Aorta (tissue), 5 donors: Measurements from ENCODE around the gene DGLUCY. TPM values are rescaled to one million over a fixed set of nuclear protein-coding genes. Genes with fewer than 3 reads are reported as not detected.
"Not testable (repeated sequence)": the region's sequence is repeated elsewhere in the genome, so short reads cannot be mapped to it uniquely, and the experiment has no call there.

ENCODE experiments used
- ATAC-seq: fragments of 200-7000 bp; cut with Tn5 transposase; one replicate; pipeline ENCODE4 v1.9.1; 2022; ENCODE audit warnings: moderate library complexity; ENCODE audit not compliant: low FRiP score
- DNase-seq, 2 donors: peaks; one replicate each; pipeline ENCODE4 v3.0.0-alpha.2; 2020
- H3K27ac ChIP-seq, 2 donors: one replicate each; pipeline ENCODE4 v1.5.1; 2013; ENCODE audit warnings: low read length in 2 of 2, mild to moderate bottlenecking in 2 of 2, moderate library complexity in 2 of 2, control low read depth in 1 of 2, inconsistent platforms in 1 of 2, low read depth in 1 of 2
- H3K27me3 ChIP-seq, 2 donors: one replicate each; pipeline ENCODE4 v1.6.1; 2013; ENCODE audit warnings: control low read depth in 1 of 2, low read length in 1 of 2, mild to moderate bottlenecking in 1 of 2, moderate library complexity in 1 of 2; ENCODE audit not compliant: insufficient read depth in 2 of 2, control insufficient read depth in 1 of 2
- H3K36me3 ChIP-seq, 2 donors: one replicate each; pipeline ENCODE4 v1.6.1; 2013; ENCODE audit warnings: control low read depth in 1 of 2, low read length in 1 of 2, mild to moderate bottlenecking in 1 of 2; ENCODE audit not compliant: insufficient read depth in 2 of 2, control insufficient read depth in 1 of 2
- H3K4me1 ChIP-seq, 2 donors: one replicate each; pipeline ENCODE4 v1.6.1; 2013; ENCODE audit warnings: low read length in 2 of 2, control low read depth in 1 of 2, mild to moderate bottlenecking in 1 of 2, moderate library complexity in 1 of 2; ENCODE audit not compliant: insufficient read depth in 2 of 2, control insufficient read depth in 1 of 2
- H3K4me3 ChIP-seq, 2 donors: one replicate each; pipeline ENCODE4 v1.5.1; 2013; ENCODE audit warnings: low read length in 2 of 2, control low read depth in 1 of 2, mild to moderate bottlenecking in 1 of 2
- H3K9me3 ChIP-seq: one replicate; pipeline ENCODE4 v1.6.1; 2013; ENCODE audit warnings: mild to moderate bottlenecking, low read length; ENCODE audit not compliant: control insufficient read depth
- WGBS, 2 donors: extraction: QIAGEN DNeasy Blood & Tissue Kit; methylation state at CpG; one replicate each; pipeline ENCODE4 v1.1.7; 2013; 5-methylcytosine and 5-hydroxymethylcytosine counted together
- intact Hi-C, 2 donors: fragments of 100-400 bp; cut with DNase I; formaldehyde crosslinking; loops; one replicate each; pipeline versions ENCODE4 v1.14.2 to v1.15.0; 2022
- polyA plus RNA-seq, 2 donors: library from polyadenylated mRNA; stranded (reverse); fragments of 200-250 nt; gene quantifications; one replicate each; pipeline ENCODE4 v1.2.3, GENCODE V29; 2013
- total RNA-seq, 2 donors: library from RNA; stranded (reverse); fragmentation: NEBNext Ultra II Directional; extraction: Animal tissue kit (Norgen Biotek cat#: 25700); gene quantifications; one replicate each; pipeline ENCODE4 v1.2.1, GENCODE V29; 2021
- donor health status: healthy with polysubstance abuse.
- donor health status: Bipolar disorder and iron deficiency.
- donor health status: DM: no; HTN: no; CAD: no.
- donor health status: DM: no; HTN: no; CAD: no.
- donor health status: DM: yes; HTN: yes; CAD: no.

Gene DGLUCY
- total and polyA plus RNA-seq, 4 donors, result 11.9 to 55.5 (median 19.3) TPM

DNA sequence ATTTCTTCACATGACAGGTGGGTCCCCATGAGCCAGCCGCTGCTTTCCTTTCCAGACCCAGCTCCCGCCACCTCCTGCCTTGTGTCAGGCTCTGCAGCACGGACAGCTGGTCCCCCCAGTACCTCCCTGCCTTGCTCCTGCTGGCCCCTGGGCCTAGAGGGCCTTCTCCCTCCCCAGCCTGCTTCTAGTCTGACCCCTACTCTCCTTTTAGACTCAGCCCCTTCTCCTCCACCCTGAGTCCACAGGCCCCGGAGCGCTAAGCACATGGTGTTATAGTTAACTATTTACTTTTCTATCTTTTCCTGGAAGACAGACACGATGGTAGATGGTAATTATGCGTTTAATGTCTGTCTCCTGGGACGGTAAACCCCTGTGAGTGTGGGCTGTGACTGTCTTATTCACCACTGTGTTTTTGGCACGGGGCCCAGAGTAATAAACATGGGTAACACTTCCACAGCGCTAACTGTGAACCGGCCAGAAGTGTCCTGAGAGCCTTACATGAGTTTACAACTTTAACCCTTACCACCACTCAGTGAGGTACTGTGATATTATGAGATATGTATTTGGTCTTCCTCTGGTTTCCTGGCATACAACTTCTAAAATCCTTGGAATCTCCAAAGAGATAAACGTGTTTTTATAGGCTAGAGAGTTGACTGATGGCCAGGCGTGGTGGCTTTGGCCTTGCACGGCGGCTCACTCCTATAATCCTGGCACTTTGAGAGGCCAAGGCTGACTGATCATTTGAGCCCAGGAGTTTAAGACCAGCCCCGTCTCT is 41.2 kb downstream of the DGLUCY start:
- WGBS, 2 donors, result 49 to 50% methylated on average over 16 of the region's 16 CpGs
- peak; percentile 57 for ATAC-seq
- Histone ChIP-seq H3K27me3 (no peaks in the 10 kb centered on the region), H3K4me1 (no peaks in the 10 kb centered on the region), H3K27ac (no peak overlapping the region), H3K36me3 (no peaks in the 10 kb centered on the region), H3K9me3 (no peaks in the 10 kb centered on the region), H3K4me3 (no peak overlapping the region)
- no peak for DNase-seq
- intact Hi-C loops, result no loop called here

DNA sequence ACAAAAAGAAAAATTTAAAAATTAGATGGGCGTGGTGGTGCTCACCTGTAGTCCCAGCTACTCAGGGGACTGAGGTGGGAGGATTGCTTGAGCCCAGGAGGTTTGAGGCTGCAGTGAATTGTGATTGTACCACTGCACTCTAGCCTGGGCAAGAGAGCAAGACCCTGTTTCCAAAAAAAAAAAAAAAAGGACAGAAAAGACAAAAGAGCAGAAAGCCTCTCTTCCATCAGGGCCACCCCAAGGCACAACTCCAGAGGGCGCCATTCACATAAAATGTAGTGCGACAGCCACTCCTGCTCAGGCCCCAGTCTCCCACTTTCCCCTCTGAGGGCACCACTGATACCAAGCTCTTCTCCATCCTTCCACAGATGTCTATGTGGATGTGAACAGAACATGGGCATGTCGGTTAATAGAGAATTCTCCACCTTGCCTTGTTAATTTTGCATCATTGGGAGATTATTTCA is 41.8 kb downstream of the DGLUCY start:
- DNase-seq (no peak), ATAC-seq (no peak)
- intact Hi-C loops, result no loop called here
- no peak overlapping the region for H3K27ac ChIP-seq
- no peaks in the 10 kb centered on the region for H3K9me3 ChIP-seq
- 98% methylated on average over 4 of the region's 4 CpGs for WGBS, 2 donors
- no peaks in the 10 kb centered on the region for H3K4me1 ChIP-seq
- no peaks in the 10 kb centered on the region for H3K27me3 ChIP-seq
- no peak overlapping the region for H3K4me3 ChIP-seq
- no peaks in the 10 kb centered on the region for H3K36me3 ChIP-seq

DNA sequence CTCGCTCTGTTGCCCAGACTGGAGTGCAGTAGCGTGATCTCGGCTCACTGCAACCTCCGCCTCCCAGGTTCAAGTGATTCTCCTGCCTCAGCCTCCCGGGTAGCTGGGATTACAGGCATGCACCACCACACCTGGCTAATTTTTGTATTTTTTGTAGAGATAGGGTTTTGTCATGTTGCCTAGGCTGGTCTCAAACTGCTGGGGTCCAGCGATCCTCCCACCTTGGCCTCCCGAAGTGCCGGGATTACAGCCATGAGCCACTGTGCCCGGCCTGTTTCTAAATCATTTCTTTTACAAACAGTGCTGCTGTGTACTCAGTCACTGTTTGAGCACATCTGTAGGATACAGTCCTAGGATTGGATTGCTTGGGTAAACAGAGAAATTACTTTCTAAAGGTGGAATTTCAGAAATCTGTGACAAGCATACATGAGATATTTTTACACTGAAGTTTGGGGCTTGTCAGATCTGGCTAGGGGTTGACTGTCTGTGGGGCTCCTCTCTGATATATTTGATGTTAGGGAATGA is 42.3 kb downstream of the DGLUCY start:
- 95 to 98% methylated on average over 9 of the region's 9 CpGs for WGBS, 2 donors
- H3K4me1 ChIP-seq, H3K36me3 ChIP-seq, ATAC-seq, H3K9me3 ChIP-seq, H3K27ac ChIP-seq, H3K27me3 ChIP-seq, intact Hi-C loops, DNase-seq, H3K4me3 ChIP-seq: not testable (repeated sequence)

DNA sequence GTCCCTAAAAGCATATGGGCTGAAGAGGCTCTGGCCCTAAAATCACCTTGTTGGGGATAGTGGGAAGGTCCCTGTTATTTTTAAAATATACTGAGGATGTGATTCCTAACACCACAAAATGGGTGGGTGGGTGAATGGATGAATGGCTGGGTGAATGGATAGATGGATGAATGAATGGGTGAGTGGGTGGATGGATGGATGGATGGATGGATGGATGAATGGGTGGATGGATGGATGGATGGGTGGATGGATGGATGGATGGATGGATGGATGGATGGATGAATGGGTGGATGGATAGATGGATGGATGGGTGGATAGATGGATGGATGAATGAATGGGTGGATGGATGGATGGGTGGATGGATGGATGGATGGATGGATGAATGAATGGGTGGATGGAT is 43.0 kb downstream of the DGLUCY start:
- H3K27ac ChIP-seq, ATAC-seq, H3K9me3 ChIP-seq, intact Hi-C loops, H3K4me1 ChIP-seq, H3K27me3 ChIP-seq, DNase-seq, H3K36me3 ChIP-seq, H3K4me3 ChIP-seq: not testable (repeated sequence)

DNA sequence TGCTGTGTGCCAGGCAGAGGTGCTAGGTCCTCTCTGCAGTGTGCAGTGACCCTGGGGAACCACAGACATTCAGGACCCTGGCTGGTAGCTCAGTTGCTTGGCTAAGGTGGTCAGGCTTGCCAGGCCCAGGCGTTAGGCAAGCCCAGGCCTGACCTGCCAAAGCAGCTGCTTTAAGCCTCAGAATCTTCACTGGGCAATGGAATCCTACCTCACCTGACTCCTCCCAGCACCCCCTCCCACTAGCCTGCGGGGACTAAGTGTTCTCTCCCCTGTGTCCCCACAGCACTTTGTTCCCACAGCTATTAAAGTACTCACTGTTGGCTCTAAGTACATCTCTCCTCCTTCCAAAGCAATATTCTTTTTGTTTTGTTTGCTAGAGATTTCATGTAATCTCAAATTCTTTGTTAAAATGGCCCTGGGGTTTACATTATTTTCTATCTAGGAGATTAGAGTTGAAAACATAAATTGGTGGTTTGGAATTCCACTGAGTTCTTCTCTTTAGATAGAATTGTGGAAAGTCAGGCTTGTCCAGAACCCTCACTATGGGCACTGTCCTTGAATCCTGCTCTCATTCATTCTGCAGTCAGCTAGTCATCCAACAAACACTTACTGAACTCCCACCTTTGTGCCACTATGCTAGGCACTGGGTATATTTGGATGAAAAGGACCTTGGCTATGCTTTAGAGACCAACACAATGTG is 44.4 kb downstream of the DGLUCY start:
- H3K9me3 ChIP-seq, result no peaks in the 10 kb centered on the region
- H3K27me3 ChIP-seq, result no peaks in the 10 kb centered on the region
- WGBS, 2 donors, result 92 to 96% methylated on average over 2 of the region's 2 CpGs
- no peak overlapping the region for H3K4me3 ChIP-seq
- DNase-seq (no peak), ATAC-seq (no peak)
- no peak overlapping the region for H3K27ac ChIP-seq
- intact Hi-C loops, result no loop called here
- H3K36me3 ChIP-seq, result no peaks in the 10 kb centered on the region
- H3K4me1 ChIP-seq, result no peaks in the 10 kb centered on the region

DNA sequence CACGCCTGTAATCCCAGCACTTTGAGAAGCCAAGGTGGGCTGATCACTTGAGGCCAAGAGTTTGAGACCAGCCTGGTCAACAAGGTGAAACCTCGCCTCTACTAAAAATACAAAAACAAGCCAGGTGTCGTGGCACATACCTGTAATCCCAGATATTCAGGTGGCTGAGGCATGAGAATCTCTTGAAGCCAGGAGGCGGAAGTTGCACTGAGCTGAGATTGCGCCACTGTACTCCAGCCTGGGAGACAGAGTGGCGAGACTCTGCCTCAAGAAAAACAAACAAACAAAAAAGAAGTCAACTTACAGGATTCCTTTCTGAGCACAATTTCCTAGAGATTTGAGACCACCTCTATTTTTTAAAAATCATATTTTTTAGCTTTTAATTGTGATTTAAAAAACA is 45.3 kb downstream of the DGLUCY start:
- no peaks in the 10 kb centered on the region for H3K36me3 ChIP-seq
- ATAC-seq, result no peak
- no peaks in the 10 kb centered on the region for H3K9me3 ChIP-seq
- 97% methylated on average over 6 of the region's 6 CpGs for WGBS, 2 donors
- intact Hi-C loops, result no loop called here
- no peak for DNase-seq
- no peaks in the 10 kb centered on the region for H3K27me3 ChIP-seq
- no peak overlapping the region for H3K4me3 ChIP-seq
- no peak overlapping the region for H3K27ac ChIP-seq
- no peaks in the 10 kb centered on the region for H3K4me1 ChIP-seq

DNA sequence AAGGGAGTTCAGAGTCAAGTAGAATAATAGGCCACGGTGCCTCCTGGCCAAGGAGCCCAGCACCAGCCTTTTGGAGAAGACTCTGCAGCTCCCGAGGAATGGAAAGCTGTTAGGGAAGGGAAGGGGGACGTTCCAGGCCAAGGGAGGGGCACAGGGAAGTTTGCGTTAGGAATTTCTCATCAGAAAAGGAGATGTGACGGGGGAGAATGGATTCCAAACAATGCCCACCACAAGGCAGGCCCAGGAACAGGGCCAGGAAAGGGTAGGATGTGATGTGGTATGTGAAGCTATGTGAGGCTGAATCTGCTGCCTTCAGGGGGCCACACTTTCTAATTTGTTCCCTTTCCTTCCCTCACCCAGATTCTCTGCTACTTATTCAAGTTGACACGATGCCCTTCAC is 46.0 kb downstream of the DGLUCY start:
- intact Hi-C loops, result no loop called here
- H3K27me3 ChIP-seq, result no peaks in the 10 kb centered on the region
- ATAC-seq (no peak), DNase-seq (no peak)
- no peaks in the 10 kb centered on the region for H3K36me3 ChIP-seq
- H3K4me3 ChIP-seq, result no peak overlapping the region
- no peak overlapping the region for H3K27ac ChIP-seq
- 82 to 90% methylated on average over 5 to 6 of the region's 6 CpGs for WGBS, 2 donors
- H3K9me3 ChIP-seq, result no peaks in the 10 kb centered on the region
- H3K4me1 ChIP-seq, result no peaks in the 10 kb centered on the region

DNA sequence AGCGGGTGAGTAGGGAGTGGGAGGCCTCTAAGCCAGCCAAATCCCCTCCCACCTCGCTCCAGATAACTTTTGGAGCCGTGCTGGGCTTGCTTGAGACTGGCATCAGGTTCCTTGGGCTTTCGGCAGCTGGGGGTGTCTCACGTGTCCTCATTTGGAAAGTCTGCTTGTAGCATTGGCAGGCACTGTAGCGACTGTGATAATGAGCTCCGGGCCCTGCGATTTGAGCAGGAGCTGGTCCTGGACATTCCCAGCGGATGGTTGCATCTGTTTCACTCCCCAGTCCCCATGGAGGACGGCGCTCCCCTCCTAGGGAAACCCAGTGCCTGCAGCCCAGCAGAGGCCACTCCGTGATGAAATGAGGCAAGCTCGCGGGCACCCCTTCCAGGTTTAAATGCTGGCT is 49.4 kb downstream of the DGLUCY start:
- WGBS, 2 donors, result 64 to 77% methylated on average over 14 of the region's 14 CpGs
- no peaks in the 10 kb centered on the region for H3K4me1 ChIP-seq
- H3K9me3 ChIP-seq, result no peaks in the 10 kb centered on the region
- H3K4me3 ChIP-seq, result no peak overlapping the region
- no peaks in the 10 kb centered on the region for H3K27me3 ChIP-seq
- no peaks in the 10 kb centered on the region for H3K36me3 ChIP-seq
- DNase-seq (no peak), ATAC-seq (no peak)
- no peak overlapping the region for H3K27ac ChIP-seq
- intact Hi-C loops, result no loop called here

DNA sequence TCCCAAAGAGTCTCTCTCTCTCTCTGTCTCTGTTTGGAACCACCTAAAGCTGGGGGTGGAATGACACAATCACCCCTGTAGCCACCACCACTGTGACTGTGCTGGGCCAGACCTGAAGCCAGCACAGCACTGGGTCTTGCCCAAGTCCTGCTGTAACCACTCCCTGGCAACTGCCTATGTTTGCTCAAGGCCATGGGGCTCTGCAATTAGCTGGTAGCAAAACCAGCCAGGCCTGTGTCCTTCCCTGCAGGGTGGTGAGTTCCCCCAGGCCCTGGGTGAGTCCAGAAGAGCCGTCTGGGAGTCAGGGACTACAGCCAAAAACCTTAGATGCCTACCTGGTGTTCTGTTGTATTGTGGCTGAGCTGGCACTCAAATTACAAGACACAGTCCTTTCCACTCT is 50.8 kb downstream of the DGLUCY start:
- ATAC-seq, result no peak
- Histone ChIP-seq H3K27ac (no peak overlapping the region), H3K27me3 (no peaks in the 10 kb centered on the region), H3K9me3 (no peaks in the 10 kb centered on the region), H3K4me1 (no peaks in the 10 kb centered on the region), H3K4me3 (no peak overlapping the region), H3K36me3 (no peaks in the 10 kb centered on the region)
- WGBS, 2 donors, result 0 to 18% methylated on average over 1 of the region's 1 CpG
- intact Hi-C loops, result no loop called here
- DNase-seq, result no peak
